Measurements from ENCODE around the gene LYST. TPM values are rescaled to one million over a fixed set of nuclear protein-coding genes. Genes with fewer than 3 reads are reported as not detected.

Gene LYST
- total and polyA plus RNA-seq, 10 of the 15 experiments (the other 5 are each of a cell fraction or from before 2014, with no cell fraction given), result 3.3 to 28.1 (median 5.6) TPM

GRCh38 chr1:235748747-235749146, 118.0 kb downstream of the LYST start:
- no peak overlapping the region for H3K27ac ChIP-seq (ENCODE audit: control insufficient read depth, insufficient read depth)
- WGBS (ENCODE audit: insufficient coverage, insufficient replicate concordance, low lambda C conversion rate, missing lambda C conversion rate), result 19% methylated on average over 2 of the region's 2 CpGs
- H2AFZ ChIP-seq (ENCODE audit: control insufficient read depth, low read depth, low read length), result no peak overlapping the region
- BruUV-seq (replicated peaks), result no TSS peak
- no peaks in the 10 kb centered on the region for H3K36me3 ChIP-seq (ENCODE audit: control insufficient read depth in 2 of 2, insufficient read depth in 2 of 2, low read length in 1 of 2)
- no peaks in the 10 kb centered on the region for H3K79me2 ChIP-seq (ENCODE audit: control insufficient read depth, insufficient read depth, low read length)
- no peaks in the 10 kb centered on the region for H3K9me3 ChIP-seq (replicated peaks; ENCODE audit: control insufficient read depth, insufficient read depth, low read length)
- POLR2A ChIA-PET, result no interaction called here
- TF ChIP-seq RFX5 (IDR thresholded peaks at IDR 0.05; ENCODE audit: low read depth, low read length), result no peak
- no peak for TF ChIP-seq MAX (IDR thresholded peaks at IDR 0.05; ENCODE audit: low read depth, low read length)
- TF ChIP-seq SIN3A (IDR thresholded peaks at IDR 0.05; ENCODE audit: low read depth, low read length), result no peak
- TF ChIP-seq RUNX3 (IDR thresholded peaks at IDR 0.05; ENCODE audit: low read length), result 0 out of 2 replicates have a peak, but pooled peaks have one; percentile 12
- peak; percentile 71 for TF ChIP-seq PKNOX1 (IDR thresholded peaks at IDR 0.05)
- no peak for TF ChIP-seq FOXM1 (IDR thresholded peaks at IDR 0.05; ENCODE audit: low read depth, low read length)
- in situ Hi-C loops (cut with MboI), result no loop called here
- CTCF ChIA-PET, result interaction anchor here (1.4 to 5.1 kb wide), 3 partner anchors 34 to 223 kb away, joined by 3 to 23 read pairs (median 6); no protein-coding TSS in a partner anchor
- H3K4me2 ChIP-seq (ENCODE audit: control insufficient read depth, insufficient read depth), result no peak overlapping the region
- H3K9ac ChIP-seq (ENCODE audit: control insufficient read depth, insufficient read depth, low read length), result no peak overlapping the region
- DNase-seq (ENCODE audit: low read depth, low spot score) (no peak), ATAC-seq (peak; percentile 81), FAIRE-seq (peak; percentile 31)
- H3K27me3 ChIP-seq (replicated peaks in 1 of 2; ENCODE audit: control insufficient read depth in 2 of 2, insufficient read depth in 2 of 2, low read length in 1 of 2), result no peaks in the 10 kb centered on the region
- H3K4me1 ChIP-seq (ENCODE audit: control insufficient read depth, insufficient read depth, low read length), result no peaks in the 10 kb centered on the region
- H3K4me3 ChIP-seq, result no peak overlapping the region
- intact Hi-C loops (cut with micrococcal nuclease; ENCODE audit: unreplicated experiment), result no loop called here
- SMC1A ChIA-PET (ENCODE audit: uncharacterized antibody, unreplicated experiment), result interaction anchor here (0.7 to 1.6 kb wide), 6 partner anchors 8 to 96 kb away, joined by 3 read pairs; no protein-coding TSS in a partner anchor
- H4K20me1 ChIP-seq (ENCODE audit: control insufficient read depth, insufficient read depth), result no peaks in the 10 kb centered on the region
- RAD21 ChIA-PET (ENCODE audit: unreplicated experiment), result interaction anchor here (2.5 kb wide), 1 partner anchor 95 kb away, joined by 8 read pairs; no protein-coding TSS in a partner anchor

DNA sequence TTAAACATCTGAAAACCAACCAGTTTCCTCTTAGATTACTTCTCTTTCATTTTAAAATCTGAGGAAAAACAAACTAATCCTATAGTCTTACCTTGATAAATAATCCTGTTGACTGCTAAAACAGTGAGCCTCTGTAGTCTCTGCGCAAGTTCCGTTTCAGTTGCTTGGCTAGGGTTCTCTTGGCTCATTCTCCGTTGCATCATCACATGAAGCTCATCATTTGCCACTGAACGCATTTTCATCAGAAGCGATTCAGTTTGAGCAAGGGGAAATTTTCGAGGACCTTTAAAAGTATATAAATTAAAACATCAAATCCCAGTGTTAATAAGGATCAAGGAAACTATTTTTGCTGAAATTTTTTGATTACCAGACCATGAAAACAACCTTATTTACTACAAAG, 120.5 kb downstream of the LYST start:
- ATAC-seq (no peak), FAIRE-seq (no peak), DNase-seq (ENCODE audit: low read depth, low spot score) (no peak)
- intact Hi-C loops (cut with micrococcal nuclease; ENCODE audit: unreplicated experiment), result no loop called here
- Histone ChIP-seq H2AFZ (ENCODE audit: control insufficient read depth, low read depth, low read length) (no peak overlapping the region), H3K9me3 (replicated peaks; ENCODE audit: control insufficient read depth, insufficient read depth, low read length) (no peaks in the 10 kb centered on the region), H3K4me2 (ENCODE audit: control insufficient read depth, insufficient read depth) (no peak overlapping the region), H4K20me1 (ENCODE audit: control insufficient read depth, insufficient read depth) (no peaks in the 10 kb centered on the region), H3K27ac (ENCODE audit: control insufficient read depth, insufficient read depth) (no peak overlapping the region), H3K36me3 (ENCODE audit: control insufficient read depth in 2 of 2, insufficient read depth in 2 of 2, low read length in 1 of 2) (no peaks in the 10 kb centered on the region; a peak in 1 of 4 replicates), H3K79me2 (ENCODE audit: control insufficient read depth, insufficient read depth, low read length) (no peaks in the 10 kb centered on the region), H3K4me3 (no peak overlapping the region), H3K9ac (ENCODE audit: control insufficient read depth, insufficient read depth, low read length) (no peak overlapping the region), H3K4me1 (ENCODE audit: control insufficient read depth, insufficient read depth, low read length) (no peaks in the 10 kb centered on the region), H3K27me3 (replicated peaks in 1 of 2; ENCODE audit: control insufficient read depth in 2 of 2, insufficient read depth in 2 of 2, low read length in 1 of 2) (no peaks in the 10 kb centered on the region)
- ChIA-PET CTCF (no interaction called here), RAD21 (ENCODE audit: unreplicated experiment) (no interaction called here), POLR2A (interaction anchor here (0.6 kb wide), 2 partner anchors 12 to 120 kb away, joined by 4 to 5 read pairs; no protein-coding TSS in a partner anchor), SMC1A (ENCODE audit: uncharacterized antibody, unreplicated experiment) (interaction anchor here (0.7 kb wide), 1 partner anchor 97 kb away, joined by 3 read pairs; no protein-coding TSS in a partner anchor)
- no TSS peak for BruUV-seq (replicated peaks)
- in situ Hi-C loops (cut with MboI), result no loop called here
- WGBS (ENCODE audit: insufficient coverage, insufficient replicate concordance, low lambda C conversion rate, missing lambda C conversion rate), result 93% methylated on average over 6 of the region's 6 CpGs
- no peak for TF ChIP-seq SIX5 (IDR thresholded peaks at IDR 0.05; ENCODE audit: low read depth, low read length, severe bottlenecking)
- no peak for TF ChIP-seq MEF2B (IDR thresholded peaks at IDR 0.05; ENCODE audit: partially characterized antibody, poor library complexity, severe bottlenecking)
- TF ChIP-seq SPI1 (IDR thresholded peaks at IDR 0.05; ENCODE audit: borderline replicate concordance, insufficient read depth, low read depth, low read length), result no peak
- TF ChIP-seq EP300 (IDR thresholded peaks at IDR 0.05; ENCODE audit: borderline replicate concordance in 1 of 2, control insufficient read depth in 1 of 2, low read depth in 2 of 2, low read length in 2 of 2), result no peak
- TF ChIP-seq ZBTB4 (CRISPR knock-in tag; IDR thresholded peaks at IDR 0.05), result no peak
- TF ChIP-seq EZH2 (IDR thresholded peaks at IDR 0.05; ENCODE audit: borderline replicate concordance, control insufficient read depth, low read depth, low read length), result no peak
- TF ChIP-seq TARDBP (IDR thresholded peaks at IDR 0.05; ENCODE audit: borderline replicate concordance), result no peak
